Glutamatergic neuron (in vitro differentiated cells): ENCODE measurements around the gene UST. TPM values are rescaled to one million over a fixed set of nuclear protein-coding genes. Genes with fewer than 3 reads are reported as not detected.

Experiments
- DNase-seq: peaks from one replicate; pipeline ENCODE4 v3.0.0; 2022
- H3K27ac Mint-ChIP-seq: one replicate; pipeline ENCODE4 v1.8.0; 2020; ENCODE audit warnings: mild to moderate bottlenecking, mixed read lengths, inconsistent platforms; ENCODE audit not compliant: unreplicated experiment
- H3K27me3 Mint-ChIP-seq: one replicate; pipeline ENCODE4 v1.8.0; 2020; ENCODE audit warnings: mild to moderate bottlenecking, moderate library complexity, mixed read lengths, inconsistent platforms; ENCODE audit not compliant: unreplicated experiment
- H3K36me3 Mint-ChIP-seq: one replicate; pipeline ENCODE4 v1.8.0; 2020; ENCODE audit warnings: mild to moderate bottlenecking, mixed read lengths, inconsistent platforms; ENCODE audit not compliant: unreplicated experiment
- H3K4me1 Mint-ChIP-seq: one replicate; pipeline ENCODE4 v1.8.0; 2020; ENCODE audit warnings: mild to moderate bottlenecking, low read depth, mixed read lengths, inconsistent platforms; ENCODE audit not compliant: unreplicated experiment
- H3K4me3 Mint-ChIP-seq: one replicate; pipeline ENCODE4 v1.8.0; 2020; ENCODE audit warnings: mild to moderate bottlenecking, mixed read lengths, inconsistent platforms; ENCODE audit not compliant: unreplicated experiment
- H3K9me3 Mint-ChIP-seq: one replicate; pipeline ENCODE4 v1.8.0; 2020; ENCODE audit warnings: mild to moderate bottlenecking, moderate library complexity, mixed read lengths, inconsistent platforms; ENCODE audit not compliant: unreplicated experiment
- CTCF ChIP-seq: fragments of 200-600 bp; sonication (generic); IDR thresholded peaks from one replicate; pipeline ENCODE4 v1.5.0; 2021; ENCODE audit not compliant: partially characterized antibody, unreplicated experiment
- total RNA-seq: library from RNA; stranded (reverse); fragmentation: NEBNext Ultra II Directional; extraction: Animal tissue kit (Norgen Biotek cat#: 25700); gene quantifications from one replicate; pipeline ENCODE4 v1.2.1, GENCODE V29; 2021; ENCODE audit not compliant: unreplicated experiment

Gene UST
- total RNA-seq, 1 donor from 2014 or later = 11.2 TPM

DNA sequence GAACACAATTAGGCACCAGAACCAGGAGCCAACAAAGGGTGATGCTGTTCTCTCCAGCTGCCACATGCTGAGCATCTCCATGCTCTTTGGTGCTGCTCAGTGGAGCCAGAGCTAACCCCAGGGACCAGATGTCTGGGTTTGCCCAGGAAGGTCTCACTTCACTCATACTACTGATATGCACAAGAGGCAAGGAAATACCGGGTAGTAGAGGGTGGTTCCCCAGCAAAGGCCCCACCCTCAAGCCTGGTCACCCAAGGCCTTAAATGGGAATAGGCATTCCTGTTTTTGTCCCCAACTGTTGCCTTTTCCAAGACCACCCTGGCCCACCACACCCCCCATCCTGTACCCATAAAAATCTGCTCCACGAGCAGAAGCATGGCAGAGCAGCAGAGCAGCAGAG, 366.1 kb downstream of the UST start:
- Mint-ChIP-seq H3K27ac (no peak overlapping the region), H3K9me3 (no peaks in the 10 kb centered on the region), H3K4me1 (no peaks in the 10 kb centered on the region), H3K36me3 (no peaks in the 10 kb centered on the region), H3K4me3 (no peak overlapping the region), H3K27me3 (no peaks in the 10 kb centered on the region)
- no peak for TF ChIP-seq CTCF
- no peak for DNase-seq

DNA sequence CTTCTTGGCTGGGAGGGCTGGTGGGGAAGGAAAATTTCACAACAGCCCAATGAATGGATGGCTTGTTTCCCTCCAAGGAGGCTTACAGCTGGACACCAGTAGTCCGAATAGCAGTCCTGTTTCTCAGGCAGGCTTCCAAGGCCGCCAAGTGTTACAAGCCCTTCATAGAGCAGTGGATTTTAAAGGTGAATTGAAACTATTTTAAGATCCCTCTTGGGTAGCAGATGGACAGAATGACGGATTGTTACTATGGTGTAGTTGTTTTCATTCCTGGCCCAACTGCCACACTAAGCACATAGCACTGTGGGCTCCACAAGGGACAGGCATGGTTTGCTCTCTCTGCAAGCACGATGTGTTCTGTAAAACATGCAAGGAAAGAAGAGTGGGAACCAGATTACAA, 367.3 kb downstream of the UST start:
- no peak for TF ChIP-seq CTCF
- Mint-ChIP-seq H3K9me3 (no peaks in the 10 kb centered on the region), H3K4me3 (no peak overlapping the region), H3K36me3 (no peaks in the 10 kb centered on the region), H3K4me1 (no peaks in the 10 kb centered on the region), H3K27me3 (no peaks in the 10 kb centered on the region), H3K27ac (no peak overlapping the region)
- DNase-seq = no peak

DNA sequence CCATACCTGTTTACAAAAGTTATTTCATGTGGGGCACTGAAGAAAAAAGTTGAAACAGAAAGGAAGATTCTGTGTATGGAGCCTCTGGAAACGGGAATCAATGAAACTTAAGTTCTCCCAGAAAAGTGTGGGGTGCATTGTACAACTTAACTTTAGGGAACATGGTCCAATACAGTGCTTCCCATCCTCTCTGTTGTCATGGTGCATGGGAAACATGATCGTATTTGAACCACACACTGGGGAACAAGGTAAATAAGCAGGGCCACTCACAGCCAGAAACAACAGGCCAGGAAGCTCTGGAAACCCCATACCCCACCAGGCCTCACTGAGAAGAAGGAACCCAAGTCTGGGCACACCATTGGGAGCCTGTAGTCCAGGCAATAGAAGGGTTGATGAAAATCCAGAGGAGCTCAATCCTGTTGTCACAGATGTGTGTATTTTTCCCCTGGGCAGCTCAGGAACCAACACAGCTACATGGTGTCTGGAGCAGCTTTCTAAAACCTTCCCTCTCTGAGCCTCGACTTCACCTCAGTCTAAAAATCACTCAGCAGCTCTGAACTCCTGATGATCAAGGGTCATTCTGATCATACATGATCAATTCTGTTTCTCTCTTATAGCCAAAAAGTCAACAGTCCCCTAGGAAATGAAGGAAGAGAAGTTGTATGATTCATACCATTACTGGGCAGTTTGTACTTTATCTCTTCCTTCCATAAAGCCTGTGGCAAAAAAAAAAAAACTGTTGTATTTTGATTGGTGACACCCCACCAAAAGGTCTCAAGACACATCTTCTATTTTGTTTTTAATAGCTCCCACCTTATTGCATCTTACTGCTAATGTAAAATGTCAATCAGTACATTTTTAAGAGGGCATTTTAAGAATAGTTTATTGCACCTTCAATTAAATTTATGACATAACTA, 372.2 kb downstream of the UST start:
- Mint-ChIP-seq H3K27me3 (peaks cover 2% of the 10 kb centered on the region), H3K36me3 (no peaks in the 10 kb centered on the region), H3K4me1 (no peaks in the 10 kb centered on the region), H3K4me3 (no peak overlapping the region), H3K27ac (no peak overlapping the region), H3K9me3 (no peaks in the 10 kb centered on the region)
- no peak for DNase-seq
- TF ChIP-seq CTCF = no peak

DNA sequence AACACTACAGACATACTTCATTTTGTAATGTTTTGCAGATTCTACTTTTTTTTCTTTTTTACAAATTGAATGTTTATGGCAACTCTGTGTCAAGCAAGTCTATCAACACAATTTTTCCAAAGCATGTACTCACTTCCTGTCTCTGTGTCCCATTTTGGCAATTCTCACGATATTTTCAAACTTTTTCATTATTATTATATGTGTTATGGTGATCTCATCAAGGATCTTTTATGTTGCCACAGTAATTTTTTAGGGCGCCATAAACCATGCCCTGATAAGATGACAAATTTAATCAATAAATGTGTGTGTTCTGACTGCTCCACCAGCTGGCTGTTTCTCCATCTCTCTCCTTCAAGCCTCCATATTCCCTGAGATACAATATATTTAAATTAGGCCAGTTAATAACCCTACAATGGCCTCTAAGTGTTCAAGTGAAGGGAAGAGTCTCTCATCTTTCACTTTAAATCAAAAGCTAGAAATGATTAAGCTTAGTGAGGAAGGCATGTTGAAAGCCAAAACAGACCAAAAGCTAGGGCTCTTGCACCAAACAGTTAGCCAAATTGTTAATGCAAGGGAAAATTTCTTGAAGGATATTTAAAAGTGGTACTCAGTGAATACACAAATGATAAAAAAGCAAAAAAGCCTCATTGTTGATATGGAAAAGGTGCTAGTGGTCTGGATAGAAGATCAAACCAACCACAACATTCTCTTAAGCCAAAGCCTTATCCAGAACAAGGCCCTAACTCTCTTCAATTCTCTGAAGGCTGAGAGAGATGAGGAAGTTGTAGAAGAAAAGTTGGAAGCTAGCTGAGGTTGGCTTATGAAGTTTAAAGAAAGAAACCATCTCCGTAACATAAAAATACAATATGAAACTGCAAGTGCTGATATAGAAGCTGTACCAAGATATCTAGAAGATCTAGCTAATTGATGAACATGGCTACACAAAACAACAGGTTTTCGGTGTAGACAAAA, 376.3 kb downstream of the UST start:
- H3K9me3 Mint-ChIP-seq = no peaks in the 10 kb centered on the region
- no peaks in the 10 kb centered on the region for H3K4me1 Mint-ChIP-seq
- H3K27me3 Mint-ChIP-seq = peaks cover 2% of the 10 kb centered on the region
- no peak overlapping the region for H3K4me3 Mint-ChIP-seq
- no peak for TF ChIP-seq CTCF
- no peaks in the 10 kb centered on the region for H3K36me3 Mint-ChIP-seq
- DNase-seq = no peak
- no peak overlapping the region for H3K27ac Mint-ChIP-seq
